Erythroblast (primary cell): ENCODE measurements around the gene PRDX4.

Source experiments
- GATA1 ChIP-seq: IDR thresholded peaks from 2 replicates; pipeline ENCODE4 v1.6.1; 2011; ENCODE audit warnings: low read depth, mild to moderate bottlenecking, control low read depth, low read length, moderate library complexity
- POLR2A ChIP-seq: IDR thresholded peaks from 2 replicates; pipeline ENCODE4 v1.6.1; 2011; ENCODE audit warnings: mild to moderate bottlenecking, low read length

DNA sequence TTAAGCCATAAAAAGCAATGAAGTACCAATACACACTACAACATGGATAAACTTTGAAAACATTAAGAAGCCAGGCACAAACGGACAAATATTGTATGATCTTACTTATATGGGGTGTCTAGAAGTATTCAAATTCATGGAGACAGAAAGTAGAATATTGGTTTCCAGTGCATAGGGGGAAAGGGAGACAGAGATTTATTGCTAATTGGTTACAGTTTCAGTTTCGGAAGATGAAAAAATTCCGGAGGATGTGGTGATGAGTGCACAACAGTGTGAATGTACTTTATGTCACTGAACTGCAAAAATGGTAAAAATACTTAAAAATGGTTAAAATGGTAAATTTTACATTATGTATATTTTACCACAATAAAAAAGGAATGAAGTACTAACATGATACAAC lies 5.1 kb upstream of the PRDX4 start:
- TF ChIP-seq POLR2A (no peak), GATA1 (no peak)
